NCI-H2107 treated with DMSO at 0.1 percent for 48 hours (cell line): ENCODE data around the gene VIT.
"Not testable (repeated sequence)": the region's sequence is repeated elsewhere in the genome, so short reads cannot be mapped to it uniquely, and the experiment has no call there.

Experiments
- DNase-seq: peaks from one replicate; lab custom pipeline; 2025; ENCODE audit not compliant: unreplicated experiment; lab: John Stamatoyannopoulos, UW

The VIT gene

GRCh38 chr2:36677996-36678605 lies 18.4 kb upstream of the VIT start:
- no peak for DNase-seq

DNA sequence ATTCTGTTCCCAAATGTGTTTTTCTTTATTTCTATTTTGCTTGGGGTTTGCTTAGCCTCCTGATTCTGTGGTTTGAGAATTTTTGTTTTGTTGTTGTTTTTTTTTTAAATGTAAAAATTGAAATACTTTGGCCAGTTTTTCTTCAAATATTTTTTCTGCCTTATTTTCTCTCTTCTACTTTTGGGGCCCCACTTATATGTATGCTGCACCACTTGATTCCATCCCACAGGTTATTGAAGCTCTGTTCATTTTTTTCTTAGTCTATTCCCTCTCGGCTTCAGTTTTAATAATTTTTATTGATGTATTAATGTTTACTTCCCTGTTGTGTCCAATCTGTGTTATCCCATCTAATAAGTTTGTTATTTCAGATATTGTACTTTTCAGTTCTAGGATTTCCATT lies 17.7 kb upstream of the VIT start:
- no peak for DNase-seq

DNA sequence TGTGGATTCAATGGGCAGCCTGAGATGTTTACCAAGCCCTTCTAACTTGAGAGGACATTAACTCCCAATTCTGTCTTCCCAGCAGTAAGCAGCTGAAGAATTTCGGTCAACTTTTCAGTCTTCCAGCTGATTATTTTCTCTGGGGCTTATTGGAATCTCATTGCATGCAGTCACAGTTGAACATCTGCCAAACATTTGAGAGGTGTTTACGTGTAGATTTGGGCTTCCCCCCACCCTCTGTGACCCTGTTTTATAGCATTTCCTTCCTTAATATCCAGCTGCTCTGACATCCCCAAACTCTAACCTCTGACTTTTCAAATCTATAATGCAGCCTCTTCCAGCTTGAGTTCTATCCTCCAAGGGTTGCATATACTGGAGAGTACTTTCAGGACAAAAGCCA lies 16.5 kb upstream of the VIT start:
- DNase-seq: no peak

DNA sequence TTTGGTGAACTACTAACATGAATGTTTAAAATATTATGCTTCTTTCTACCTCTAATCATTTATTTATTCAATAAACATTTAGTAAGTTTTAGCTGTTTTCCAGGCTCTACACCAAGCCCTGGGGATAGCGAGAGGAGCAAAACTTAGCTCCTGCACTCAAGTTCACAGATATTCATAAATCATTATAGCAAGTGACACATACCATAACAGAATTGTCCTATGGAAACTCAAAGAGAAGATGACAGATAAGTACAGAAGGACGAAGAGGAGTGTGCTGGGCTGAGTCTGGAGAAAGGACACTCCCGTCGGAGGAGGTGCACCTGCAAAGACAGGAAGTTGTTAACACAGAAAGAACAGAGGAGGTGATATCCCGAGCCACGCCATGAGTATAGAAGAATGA lies 13.9 kb upstream of the VIT start:
- DNase-seq: no peak

DNA sequence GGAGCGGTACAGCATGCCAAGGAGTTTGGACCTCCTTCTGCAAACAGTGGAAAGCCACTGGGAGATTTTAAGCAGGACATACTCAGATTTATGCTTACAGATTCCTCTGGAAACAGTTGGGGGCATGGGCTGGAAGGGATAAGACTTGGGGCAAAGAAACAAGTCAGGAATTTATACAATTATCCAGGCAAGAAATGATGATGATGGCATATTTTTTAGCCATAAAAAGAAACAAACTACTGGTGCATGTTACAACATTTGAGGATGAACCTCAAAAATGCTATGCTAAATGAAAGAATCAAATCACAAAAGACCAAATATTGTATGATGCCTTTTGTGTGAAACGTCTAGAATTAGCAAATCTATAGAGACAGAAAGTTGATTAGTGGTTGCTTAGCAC lies 13.5 kb upstream of the VIT start:
- no peak for DNase-seq

DNA sequence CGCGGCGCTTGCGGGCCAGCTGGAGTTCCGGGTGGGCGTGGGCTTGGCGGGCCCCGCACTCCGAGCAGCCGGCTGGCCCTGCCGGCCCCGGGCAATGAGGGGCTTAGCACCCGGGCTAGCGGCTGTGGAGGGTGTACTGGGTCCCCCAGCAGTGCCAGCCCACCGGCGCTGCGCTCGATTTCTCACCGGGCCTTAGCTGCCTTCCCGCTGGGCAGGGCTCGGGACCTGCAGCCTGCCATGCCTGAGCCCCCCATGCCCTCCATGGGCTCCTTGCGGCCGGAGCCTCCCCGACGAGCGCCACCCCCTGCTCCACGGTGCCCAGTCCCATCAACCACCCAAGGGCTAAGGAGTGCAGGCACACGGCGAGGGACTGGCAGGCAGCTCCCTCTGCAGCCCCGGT lies 8.2 kb upstream of the VIT start:
- DNase-seq: not testable (repeated sequence)

DNA sequence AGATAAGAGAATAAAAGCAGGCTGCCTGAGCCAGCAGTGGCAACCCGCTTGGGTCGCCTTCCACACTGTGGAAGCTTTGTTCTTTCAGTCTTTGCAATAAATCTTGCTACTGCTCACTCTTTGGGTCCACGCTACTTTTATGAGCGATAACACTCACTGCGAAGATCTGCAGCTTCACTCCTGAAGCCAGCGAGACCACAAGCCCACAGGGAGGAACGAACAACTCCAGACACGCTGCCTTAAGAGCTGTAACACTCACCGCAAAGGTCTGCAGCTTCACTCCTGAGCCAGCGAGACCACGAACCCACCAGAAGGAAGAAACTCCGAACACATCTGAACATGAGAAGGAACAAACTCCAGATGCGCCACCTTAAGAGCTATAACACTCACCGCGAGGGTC lies 7.5 kb upstream of the VIT start:
- DNase-seq: not testable (repeated sequence)

GRCh38 chr2:36692121-36692520 lies 4.4 kb upstream of the VIT start:
- no peak for DNase-seq

- no peak for DNase-seq
Measured at GRCh38 chr2:36693825-36694224, 2.7 kb upstream of the VIT start.

DNA sequence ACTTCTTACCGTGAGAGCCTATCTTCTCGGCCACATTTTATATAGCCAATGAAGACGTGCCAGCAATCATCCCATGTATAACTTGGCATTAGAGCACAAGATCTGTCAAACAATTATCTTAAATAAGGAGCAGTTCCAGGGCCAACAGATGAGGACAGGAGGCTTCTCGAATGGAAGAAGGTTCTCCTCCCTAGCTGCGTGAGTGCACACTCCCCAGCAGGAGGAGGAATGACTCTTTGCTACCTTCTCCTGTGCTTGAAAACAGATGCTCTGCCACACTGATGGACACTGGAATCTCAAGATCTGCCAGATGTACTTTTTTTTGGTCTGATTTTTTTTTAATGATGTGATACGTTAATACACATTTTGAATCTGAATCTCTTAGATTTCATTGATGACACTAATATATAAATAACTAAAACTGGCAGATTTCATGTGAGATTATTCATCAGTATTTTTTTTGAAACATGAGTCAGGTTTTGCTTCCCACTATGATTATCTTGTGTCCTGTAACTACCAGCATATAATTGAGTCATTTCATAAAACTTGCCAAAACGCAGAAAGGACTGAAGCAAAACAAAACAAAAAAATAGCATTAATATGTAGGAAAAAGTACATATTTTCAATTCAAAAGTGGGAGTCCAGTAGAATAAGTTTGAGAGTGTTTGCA lies 626 bp upstream of the VIT start:
- no peak for DNase-seq

DNA sequence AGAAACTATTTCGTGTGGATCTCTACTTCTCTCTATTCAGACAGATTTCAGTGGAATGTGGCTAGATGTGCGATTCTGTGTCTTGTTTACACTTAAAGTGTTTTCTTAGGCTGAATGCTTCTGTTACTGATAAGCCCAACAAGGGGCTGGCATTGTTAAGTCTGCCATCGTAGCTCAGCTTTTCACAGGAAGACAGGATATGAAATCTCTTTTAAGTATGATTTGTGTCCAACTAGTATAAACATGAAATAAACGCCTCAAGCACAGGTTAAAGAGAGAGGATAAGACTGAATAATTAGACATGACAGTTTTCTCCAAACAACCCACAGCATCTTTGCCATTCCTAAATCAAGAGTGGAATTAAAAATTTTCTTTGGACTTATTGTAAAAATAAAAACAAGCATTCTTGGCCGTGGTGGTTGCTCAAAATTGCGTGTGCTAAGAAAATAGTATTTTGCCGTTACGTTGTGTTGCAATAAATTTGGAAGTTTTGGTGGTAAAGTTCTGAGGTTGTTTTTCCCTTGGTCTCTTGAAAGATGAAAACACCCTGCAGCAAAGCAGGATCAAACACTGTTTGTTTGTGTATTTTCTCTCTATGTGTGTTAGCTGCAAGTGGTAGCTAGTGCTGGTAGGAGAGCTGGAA lies 1.0 kb downstream of the VIT start:
- DNase-seq: no peak

DNA sequence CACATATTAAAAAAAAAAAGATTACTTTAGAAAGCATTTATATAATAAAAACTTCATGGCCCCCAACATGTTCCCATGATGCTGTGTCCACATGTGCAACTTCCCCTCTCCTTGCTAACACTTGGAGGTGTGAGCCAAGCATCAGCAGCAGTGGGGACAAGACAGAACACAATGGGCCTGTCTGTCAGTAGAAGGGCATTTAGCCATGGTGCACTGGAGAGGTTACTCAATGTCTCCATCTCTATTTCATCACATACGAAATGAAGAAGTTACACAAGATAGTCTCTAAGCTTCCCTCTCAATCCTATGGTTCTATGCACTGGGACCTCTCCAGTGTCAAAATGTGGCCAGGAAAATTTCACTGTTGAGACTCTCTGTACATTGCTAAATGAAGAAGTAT lies 2.5 kb downstream of the VIT start:
- DNase-seq: no peak

DNA sequence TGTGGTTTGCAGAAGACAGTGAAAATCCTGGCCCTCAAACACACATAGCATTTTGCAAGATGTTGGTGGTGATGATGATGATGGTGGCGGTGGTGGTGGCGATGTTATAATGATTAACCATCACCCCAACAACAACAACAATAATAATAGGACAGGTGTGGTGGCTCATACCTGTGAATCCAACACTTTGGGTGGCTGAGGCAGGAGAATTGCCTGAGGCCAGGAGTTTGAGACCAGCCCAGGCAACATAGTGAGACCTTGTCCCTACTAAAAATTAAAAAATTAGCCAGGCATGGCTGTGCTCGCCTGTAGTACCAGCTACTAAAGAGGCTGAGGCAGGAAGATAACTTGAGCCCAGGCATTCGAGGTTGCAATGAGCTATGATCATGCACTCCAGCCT lies 3.8 kb downstream of the VIT start:
- no peak for DNase-seq

GRCh38 chr2:36701391-36701795 lies 4.9 kb downstream of the VIT start:
- DNase-seq: no peak

DNA sequence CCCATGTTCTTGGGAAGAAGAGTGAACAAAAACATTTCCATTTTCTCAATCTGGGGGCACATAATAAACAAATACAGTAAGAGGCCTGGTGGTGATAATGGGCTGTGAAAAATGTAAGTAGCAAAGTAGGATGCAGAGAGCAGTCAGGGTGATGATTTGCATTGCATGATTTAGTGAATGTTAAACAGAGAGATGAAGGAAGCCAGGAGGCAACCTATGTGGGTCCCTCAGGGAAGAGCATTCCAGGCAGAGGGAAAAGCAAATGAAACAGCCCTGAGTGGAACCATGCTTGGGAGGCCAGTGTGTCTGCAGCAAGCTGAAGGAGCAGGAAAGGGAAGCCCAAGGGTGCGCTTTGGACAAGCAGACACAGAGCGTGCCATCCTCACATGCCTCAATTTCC lies 5.4 kb downstream of the VIT start:
- no peak for DNase-seq

GRCh38 chr2:36702781-36703180 lies 6.3 kb downstream of the VIT start:
- no peak for DNase-seq

DNA sequence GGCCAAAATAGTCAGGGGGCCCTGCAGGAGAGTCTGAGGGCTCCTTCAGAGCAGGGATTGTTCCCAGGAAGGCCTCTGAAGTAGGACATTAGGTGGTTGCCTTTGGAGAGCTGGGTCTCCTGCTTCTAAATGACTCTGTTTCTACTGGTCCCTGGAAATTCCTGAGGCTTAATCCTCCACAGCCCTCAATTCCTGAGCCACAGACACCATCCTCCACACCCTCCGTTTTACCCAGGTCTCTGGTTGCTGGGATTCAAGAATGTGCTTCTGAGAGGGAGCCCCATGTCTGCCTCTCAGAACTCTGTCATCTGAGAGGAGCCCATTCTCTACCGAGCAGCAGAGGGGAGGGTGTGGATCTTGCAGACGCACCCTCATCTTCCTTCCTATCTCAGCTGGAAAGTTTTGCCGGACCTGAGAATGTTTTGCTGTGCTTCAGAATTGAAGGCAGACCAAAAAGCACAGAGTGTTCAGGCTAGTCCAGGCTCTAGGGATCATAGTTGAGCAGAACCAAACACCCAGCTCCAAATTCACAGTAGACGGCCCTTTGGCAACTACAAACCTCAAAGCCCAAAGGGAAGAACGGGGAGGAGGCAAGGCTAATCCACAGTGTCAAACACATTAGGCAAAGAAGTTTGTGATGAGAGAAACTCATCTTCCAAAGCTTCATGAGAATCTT lies 8.1 kb downstream of the VIT start:
- no peak for DNase-seq

- no peak for DNase-seq
Measured at GRCh38 chr2:36705326-36706020, 9.0 kb downstream of the VIT start.

DNA sequence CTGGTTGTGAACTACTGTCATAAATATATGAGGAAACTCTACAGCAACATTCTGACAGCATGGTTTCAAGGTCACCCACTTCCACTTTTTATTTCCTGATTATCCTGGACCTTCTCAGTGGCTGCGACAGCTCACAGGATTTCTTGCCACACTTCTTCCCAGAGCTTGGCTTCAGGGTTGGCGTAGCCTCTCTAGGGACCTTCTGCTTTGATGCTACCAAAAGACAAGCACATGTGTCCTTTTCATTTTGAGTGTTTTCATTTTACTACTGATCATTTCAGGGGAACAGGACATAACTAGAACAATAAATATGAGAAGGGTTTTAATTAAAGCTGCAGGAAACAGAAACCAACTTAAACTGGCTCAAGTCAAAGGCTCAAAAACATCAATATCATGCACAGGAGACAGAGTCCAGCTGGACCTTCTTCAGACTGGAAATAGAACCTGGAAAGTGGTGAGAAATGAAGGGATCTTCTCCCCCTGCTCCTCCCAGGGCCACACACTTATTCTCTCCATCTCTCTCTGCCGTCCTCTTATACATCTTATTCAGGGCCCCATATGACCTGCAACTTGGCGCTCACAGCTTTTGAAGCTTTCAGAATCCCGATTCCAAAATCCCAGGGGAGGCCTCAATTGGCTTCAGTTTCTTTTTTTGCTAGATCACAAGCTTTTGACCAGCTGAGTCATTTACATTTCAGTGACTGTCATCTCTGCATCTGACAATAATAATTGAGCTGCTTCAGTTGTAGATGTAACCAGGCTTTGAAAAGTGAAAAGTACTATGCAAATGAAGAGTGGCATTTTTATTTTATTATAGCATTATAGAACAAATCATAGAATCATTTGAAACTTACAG lies 9.7 kb downstream of the VIT start:
- no peak for DNase-seq

DNA sequence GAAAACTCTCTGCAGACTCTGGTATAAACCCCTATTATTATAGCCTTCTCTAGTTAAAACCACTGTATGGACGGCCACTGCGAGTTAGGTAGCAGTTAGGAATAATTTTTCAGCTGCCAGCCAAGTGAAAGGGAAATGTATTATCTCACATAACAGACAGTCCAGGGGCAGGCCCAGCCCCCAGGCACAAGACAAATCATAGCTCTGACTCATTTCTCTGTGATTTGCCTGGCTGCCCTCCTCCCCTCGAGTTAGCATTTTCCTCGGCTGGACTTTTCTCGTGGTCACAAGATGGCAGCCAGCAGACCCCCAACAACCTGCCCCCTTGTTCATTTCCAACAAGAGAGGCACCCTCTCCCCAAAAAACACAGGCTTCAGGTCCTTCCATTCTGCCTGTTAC lies 10.5 kb downstream of the VIT start:
- DNase-seq: no peak
